HG03565 (cell line): ENCODE results near the gene CDCP1.

Source experiments
- ATAC-seq: cut with Tn5 transposase; IDR thresholded peaks from one replicate; pipeline ENCODE4 v1.9.1; 2021; ENCODE audit warnings: mild to moderate bottlenecking, moderate library complexity; ENCODE audit not compliant: unreplicated experiment

CDCP1 gene

DNA sequence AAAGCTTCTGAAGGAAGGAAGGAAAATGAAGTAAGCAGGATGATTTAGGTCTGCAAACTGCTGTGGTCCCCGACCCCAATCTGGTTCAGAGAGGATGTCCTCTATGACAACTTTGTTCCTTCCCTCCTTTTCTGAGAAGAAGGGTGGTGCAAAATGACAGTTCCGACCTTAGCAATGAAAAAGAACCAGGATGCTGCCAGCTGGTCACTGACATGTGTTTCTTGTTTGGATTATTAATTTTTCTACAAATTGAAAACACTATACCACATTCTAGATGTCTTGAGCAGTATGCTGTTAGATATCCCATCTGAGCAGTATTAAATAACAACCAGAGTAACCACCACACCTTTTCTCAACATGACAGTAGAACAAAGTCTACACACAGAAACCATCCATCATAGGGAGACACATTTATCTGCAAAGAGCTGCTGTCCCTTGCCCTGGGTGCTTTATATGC, 27.5 kb downstream of the CDCP1 start:
- no peak for ATAC-seq

DNA sequence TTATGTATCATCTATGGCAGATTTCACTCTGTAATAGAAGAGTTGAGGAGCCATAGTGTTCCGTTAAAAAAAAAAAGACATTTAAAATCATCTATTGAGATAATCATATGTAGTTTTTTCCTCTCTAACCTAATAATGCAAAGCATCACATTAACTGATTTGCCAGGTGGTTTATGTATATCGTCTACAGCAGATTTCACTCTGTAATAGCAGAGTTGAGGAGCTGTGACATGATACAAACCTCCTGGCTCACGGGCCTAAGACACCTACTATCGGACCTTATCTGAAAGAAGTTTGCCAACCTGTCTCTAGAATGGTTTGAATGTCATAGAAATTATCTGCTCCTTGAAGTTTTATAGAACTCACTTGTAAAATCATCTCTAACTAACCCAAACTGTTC, 29.8 kb downstream of the CDCP1 start:
- ATAC-seq = no peak

DNA sequence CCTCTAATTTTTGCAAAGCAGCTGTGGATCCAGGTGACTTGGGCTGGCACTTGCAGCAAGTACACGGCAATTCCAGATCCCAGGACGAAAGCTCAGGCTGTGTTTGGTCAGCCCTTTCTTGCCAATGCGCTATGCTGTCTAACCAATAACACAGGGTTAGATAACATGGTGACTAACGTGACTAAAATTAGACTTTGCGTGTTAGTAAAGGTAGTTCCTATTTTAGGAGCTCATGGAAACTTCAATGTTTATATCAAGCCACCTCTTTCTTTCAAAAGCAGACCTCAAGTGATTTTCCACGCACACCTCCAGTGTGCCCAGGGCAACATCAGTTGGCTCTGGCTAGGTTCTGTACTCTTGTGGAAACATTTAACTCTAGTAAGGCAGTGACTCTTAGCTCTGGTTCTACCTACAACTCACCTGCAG, 32.5 kb downstream of the CDCP1 start:
- no peak for ATAC-seq

DNA sequence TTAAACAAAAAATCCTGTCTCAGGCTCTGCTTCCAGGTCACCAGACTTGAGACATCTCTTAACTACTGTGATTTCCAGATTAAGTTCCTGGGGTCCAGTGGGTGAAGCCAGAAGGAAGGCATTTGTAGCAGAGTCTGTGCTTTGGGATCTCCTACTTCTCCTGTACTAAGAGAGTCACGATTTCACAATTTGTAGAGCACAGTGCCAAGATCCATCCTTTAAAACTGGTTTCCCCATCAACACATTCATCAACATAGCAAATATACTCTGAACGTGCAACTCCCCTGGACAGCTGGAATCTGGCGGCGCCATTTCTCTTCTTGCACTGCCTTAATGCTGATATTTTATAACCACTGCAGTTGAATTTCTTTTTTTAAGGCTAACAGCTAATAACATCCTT, 33.2 kb downstream of the CDCP1 start:
- ATAC-seq = no peak

DNA sequence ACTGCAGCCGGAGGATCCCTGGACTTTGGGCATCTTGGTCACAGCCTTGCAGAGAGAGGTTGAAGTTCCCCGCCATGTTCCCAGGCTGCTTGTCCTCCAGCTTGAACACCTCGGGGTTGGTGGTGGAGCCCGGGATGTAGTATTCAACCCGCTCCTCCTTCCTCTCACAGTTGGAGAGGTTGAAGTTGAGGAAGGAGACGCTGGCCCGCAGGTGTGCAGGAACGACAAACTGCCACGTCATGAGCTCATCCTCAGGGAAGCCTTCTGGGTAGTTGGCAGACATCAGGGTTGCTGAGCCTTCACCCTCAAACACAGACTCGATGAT, 35.7 kb downstream of the CDCP1 start:
- ATAC-seq = no peak

DNA sequence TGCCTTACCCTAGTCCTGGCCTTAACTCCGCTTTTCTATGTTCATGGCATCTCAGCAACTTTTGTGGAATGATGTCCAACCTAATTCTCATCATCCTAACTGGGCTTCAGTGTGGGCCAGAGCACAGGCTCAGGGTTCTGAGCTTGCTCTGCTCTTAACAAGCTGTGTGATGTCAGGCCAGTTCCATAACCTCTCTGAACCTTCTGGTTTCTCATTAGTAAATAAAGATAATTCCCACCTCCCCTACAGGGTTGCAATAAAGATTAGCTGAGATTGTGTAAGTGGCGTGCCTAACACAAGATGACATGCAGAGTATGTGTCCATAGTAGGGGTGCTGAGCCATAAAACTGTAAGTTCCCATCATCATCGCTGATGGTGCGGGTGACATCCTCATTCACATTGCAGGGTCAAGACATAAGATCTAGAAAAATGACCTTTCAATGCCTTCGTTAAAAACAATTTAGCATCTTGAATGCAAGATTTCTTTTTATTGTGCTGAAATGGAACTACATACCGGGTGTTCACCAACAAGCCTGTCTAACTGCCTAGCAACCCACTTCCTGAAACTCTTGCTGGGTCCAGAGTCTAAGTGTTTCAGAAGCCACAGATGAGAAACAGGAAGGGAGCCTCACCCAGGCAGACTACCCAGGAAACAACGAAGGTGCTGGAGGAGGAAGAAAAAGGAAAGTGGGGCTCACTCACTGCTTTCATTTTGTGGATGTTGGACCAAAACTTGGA, 36.2 kb downstream of the CDCP1 start:
- ATAC-seq = no peak

DNA sequence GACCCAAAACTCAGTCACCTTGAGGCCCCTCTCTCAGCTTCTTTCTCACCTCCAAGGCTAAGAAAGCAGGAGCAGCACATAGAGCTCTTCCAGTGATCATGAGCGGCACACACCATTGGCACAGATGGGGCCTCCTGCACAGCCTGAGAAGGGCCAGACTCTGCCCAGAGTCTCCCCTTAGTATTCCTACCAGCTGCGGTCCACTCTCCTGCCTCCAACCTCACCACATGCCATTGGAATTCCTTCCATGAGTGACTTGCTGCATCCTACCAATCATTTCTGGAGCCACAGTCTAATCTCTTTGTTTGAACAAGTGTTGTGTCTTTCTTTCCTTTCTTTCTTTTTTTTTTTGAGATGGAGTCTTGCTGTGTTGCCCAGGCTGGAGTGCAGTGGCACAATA, 39.3 kb downstream of the CDCP1 start:
- ATAC-seq = no peak

DNA sequence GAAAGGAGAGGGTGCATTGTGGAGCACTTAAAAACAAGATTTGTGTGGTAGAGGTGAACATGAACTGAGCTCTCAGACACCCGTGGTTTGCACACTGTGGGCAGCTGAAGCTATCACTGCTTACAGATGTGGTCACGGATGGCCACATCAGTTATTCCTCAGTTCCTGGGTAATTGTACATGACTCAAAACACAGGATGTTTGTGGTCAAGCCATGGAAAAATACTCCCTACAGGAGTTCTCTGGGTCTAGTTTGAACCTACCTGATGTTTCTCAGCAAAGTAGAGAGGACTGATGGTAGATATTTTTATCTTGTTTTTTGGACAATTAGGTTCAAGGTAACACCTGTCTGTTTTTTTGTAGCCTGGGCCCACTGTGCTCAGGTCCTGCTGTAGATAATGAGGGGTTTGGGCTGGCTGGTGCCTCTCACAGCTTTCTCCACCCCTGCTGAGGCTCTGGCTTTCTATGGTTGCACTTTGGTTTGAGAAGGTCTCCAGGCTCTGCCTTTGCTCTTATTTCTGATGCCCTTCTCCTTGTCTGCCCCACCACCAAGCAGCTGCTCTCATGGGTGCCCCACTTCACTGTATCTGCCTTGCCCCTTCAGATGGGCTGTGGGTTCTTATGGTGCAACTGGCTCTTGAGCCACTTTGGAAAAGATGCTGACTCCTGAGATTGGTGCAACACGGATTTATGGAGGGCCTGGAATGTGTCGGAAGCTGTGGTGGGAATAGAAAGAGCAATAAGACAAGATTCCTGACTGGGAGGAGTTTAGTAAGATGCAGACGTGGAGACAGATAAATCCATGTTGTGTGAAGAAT, 40.1 kb downstream of the CDCP1 start:
- no peak for ATAC-seq

DNA sequence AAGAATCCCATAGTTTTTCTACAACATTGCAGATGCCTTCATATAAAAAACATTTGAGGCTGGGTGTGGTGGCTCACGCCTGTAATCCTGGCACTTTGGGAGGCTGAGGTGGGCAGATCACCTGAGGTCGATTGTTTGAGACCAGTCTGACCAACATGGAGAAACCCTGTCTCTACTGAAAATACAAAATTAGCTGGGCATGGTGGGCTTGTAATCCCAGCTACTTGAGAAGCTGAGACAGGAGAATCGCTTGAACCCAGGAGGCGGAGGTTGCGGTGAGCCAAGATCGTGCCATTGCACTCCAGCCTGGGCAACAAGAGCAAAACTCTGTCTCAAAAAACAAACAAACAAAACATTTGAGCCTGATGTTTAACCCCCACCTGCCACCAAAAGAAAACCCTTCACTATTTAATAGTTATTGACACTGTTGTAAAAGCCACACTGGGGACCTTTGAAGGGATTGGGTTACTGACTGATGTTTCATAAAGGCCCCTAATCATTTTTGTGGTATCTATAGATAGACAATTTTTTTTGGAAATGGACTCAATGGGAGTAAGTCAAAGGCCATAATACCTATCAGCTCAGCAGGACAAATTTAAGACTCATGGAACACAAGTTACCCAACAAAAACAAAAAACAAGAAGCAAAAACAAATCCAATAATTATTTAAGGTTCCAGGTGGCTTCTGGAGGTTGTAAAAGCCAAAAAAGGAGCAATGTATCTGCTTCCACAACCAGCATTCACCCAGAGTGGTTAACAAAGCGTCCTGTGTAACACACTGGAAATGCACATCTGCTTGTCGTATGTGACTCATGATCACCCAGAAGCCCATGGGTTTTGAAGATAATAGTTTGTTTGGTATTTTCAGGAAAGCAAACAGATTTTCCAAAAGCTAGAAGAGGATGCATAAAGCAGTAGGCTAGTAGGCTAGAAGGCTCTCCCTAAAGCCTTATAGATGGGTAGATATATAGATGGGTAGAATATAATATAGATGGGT, 41.2 kb downstream of the CDCP1 start:
- ATAC-seq = no peak

DNA sequence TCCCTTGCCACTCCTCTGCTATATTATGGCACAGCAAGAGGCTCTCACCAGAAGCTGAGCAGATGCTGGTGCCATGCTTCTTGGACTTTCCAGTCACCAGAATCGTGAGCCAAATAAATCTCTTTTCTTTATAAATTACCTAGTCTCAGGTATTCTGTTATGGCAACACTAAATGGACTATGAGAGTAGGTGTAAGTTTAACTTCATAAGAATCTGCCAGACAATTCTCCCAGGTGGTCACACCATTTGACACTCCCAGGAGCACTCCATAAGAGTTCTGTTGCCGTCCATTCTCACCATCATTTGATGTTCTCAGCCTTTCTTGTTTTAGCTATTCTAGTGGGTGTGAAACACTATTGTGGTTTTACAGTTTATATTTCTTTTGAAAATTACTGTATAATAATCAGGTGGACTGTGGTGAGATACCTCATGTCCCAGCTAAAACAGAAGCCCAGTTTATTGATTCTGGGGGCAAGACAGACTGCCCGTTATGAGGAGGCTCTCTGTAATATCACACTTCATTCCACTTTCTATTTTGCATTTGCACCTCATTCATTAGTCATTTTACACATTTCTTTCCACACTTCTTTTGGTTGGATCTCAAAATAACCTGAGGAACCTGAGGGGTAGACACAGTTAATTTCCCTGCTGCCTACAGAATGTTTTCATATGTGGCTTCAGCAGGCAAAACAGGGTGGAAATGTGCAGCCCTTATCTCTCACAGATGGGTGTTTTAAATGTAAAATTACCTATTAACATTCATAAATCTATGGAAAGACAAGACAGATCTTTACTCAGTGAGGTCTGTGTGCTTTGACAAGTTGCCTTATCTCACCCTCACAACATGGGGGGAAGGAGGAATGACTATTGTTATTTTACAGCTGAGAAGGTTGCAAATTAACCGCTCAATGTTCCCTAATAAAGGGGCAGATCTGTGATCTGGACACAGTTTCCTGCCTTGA, 42.1 kb downstream of the CDCP1 start:
- ATAC-seq = no peak

DNA sequence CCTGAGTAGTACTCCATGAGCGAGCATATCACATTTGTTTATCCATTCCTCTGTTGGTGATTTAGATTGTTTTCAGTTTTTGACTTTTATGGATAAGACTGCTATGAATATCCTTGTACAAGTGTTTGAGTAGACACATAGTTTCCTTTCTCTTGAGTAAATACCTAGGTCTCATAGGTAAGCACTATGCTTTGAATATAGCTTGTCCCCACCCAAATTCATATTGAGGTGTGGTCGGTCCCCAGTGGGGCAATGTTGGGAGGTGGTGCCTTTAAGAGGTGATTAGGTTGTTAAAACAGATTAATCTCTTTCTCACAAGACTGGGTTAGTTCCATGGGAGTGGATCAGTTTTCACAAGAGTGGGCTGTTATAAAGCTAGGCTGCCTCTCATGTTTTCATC, 42.8 kb downstream of the CDCP1 start:
- ATAC-seq = no peak

DNA sequence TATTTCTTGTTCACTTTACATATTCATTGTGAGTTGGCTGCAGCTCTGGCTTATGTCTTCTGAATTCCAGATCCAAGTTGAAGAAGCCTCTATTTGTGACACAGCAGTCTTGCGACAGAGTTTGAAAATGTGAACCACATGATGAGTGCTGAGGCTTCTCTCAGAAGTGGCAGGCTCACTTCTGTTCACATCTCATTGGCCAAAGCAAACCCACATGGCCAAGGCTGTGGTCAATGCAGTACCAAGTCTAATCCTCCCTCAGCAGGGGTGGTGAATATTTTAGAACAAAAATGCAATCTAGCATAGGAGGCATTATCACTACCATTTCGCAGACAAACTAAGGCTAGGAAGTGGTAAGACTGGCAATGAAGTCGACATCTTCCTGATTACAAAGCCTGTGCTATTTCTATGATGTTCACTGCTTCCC, 45.2 kb downstream of the CDCP1 start:
- no peak for ATAC-seq

DNA sequence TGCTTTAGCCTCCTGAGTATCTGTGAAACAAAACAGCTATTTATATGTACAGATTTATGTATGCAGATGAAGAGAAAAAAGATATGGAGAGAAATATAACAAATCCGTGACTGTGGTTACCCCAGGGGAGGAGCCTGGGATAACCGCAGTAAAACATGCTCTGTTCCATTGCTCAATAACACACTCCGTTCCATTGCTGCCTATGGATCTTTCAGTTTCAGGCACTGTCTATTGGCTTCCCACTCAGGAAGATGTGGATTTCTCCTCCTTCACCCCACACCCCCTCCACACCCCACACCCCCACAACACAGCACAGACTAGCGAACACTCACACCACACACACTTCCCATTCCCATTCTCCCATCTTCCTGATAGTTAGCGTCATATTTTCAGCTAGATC, 47.9 kb downstream of the CDCP1 start:
- no peak for ATAC-seq

DNA sequence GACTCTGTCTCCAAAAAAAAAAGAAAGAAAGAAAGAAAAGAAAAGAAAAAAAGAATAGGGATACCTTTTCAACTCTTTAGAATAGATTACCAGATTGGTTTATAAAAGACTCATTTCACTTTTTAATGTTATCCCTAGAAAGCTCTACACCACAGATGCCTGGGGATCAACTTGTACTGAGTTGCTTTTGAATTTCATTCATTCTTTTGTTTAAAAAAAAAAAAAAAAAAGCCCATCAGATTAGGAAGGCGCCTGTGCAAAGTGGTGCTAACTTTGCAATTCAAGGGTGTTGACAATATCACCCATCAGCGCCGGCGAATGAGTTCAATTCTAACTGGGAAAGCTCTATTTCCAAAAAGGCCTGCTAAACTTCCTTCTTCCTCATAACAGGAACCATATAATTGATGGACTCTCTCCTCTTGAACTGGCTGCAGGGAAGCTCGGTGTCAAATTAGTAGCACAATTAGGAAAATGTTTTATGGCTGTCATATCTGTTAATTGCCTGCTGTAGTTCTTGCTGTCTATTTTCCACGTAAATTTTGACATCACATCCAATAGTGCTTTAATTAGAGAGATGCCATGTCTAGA, 48.8 kb downstream of the CDCP1 start:
- no peak for ATAC-seq

DNA sequence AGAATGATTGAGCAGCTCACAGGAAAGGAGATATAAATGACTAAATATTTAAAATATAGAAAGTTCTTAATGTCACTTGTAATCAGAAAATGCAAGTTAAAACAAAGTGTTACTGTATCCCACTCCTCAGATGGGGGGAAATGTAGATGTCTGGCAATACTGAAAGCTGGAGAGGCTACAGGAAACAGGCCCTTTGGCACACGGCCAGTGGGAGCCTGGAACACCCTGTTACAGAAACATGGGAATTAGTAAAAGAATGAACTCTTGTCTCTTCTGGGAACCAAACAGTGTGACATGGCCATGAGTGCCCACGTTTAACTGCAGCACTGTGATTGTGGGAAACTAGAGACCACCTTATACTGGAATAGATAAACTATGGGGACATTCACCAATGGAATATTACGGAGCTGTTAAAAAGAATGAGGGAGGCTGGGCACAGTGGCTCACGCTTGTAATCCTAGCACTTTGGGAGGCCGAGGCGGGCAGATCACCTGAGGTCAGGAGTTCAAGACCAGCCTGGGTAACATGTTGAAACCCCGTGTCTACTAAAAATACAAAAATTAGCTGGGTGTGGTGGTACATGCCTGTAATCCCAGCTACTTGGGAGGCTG, 50.2 kb downstream of the CDCP1 start:
- no peak for ATAC-seq

DNA sequence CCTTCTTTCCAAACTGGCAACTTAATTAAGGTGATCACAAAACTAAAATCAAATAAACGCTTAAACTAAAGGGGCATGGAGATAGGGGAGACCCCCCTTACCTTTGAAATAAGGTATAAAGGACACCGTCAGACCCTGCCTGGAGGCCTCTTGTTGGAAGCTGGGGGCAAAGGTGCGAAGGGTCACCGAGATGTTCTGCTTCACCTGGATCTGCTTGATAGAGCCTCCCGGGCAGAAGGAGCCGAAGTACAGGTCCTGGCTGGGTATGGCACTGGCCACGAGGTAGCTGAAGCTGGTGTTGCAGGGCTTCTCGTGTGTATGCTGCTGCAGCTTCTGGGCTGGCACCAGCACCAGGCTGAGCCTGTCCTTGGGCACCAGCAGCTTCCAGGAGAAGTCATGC, 53.0 kb downstream of the CDCP1 start:
- ATAC-seq = no peak

DNA sequence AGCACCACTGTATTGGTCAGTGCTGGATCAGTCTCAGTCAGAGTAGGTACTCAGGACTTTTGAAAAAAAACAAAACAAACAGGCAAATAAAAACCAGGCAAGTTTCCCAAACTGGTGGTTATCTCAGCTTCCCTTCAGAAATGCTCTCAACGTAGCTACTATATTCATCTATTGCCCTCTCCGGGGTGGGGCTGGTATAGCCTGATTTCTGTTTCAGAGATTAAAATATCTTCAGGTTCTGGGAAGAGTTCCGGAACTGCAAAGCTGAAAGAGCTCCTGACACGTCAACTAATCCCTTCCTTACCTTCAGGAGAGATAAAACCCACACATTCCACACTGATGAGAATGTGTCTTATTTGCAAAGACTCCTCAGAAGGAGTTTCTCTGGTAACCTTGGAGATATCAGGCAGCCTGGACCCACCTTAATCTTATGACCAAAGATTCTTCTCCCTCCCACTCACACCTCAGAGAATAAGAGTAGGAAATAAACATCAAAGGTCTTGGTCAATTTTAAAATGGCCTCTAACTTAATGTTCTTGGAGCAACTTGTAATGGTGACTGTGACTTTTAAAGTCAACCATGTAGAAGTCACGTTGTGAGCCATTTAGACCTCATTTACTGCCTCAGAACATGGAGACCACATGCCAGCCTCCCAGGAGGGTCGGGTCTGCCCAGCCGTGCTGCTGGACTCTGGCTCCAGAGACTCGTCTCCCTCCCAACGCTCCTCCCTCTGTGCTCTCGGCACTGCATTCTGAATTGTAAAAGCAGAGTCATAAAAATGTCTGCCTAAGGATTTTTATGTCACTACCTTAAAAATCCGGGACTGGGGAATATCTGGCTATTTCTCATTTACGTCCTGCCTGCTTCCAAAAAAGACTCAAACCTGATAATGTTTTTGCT, 53.8 kb downstream of the CDCP1 start:
- no peak for ATAC-seq

DNA sequence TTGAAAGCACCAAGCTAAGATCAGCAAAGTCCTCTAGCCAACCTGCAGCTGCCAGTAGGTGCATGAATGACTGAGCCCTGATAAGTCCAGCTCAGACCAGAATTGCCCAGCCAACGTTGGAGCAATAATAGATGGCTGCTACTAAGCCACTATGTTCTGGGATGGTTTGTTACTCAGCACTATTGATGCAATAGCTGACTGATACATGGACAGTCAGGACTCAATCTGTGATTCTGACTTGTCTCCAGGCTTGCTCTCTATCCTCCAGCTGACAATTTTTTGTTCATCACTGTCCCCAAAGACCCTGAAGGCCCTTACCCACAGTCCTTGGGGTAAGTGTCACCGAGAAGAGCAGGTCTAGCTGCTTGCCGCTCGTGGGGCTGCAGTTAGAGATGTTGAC, 55.3 kb downstream of the CDCP1 start:
- no peak for ATAC-seq
